WTC11 (cell line): ENCODE measurements around the gene RHBDL1. TPM values are rescaled to one million over a fixed set of nuclear protein-coding genes. Genes with fewer than 3 reads are reported as not detected.

Experiments used
- ATAC-seq: fragments of 200-7000 bp; cut with Tn5 transposase; 2 replicates; pipeline ENCODE4 v1.10.0; 2021; ENCODE audit warnings: mild to moderate bottlenecking, moderate library complexity
- CTCF ChIA-PET: fragments of 300-600 bp; sonication (Branson Sonifier 250); formaldehyde crosslinking; loops from one replicate; lab custom pipeline; 2021; ENCODE audit warnings: antibody characterized with exemption; lab: Charles Lee
- POLR2A ChIA-PET: fragments of 350-600 bp; sonication (Branson Sonifier 250); formaldehyde crosslinking; loops from one replicate; lab custom pipeline; 2021; ENCODE audit warnings: antibody characterized with exemption; lab: Charles Lee
- DNase-seq: peaks from one replicate; pipeline ENCODE4 v3.0.0; 2021; ENCODE audit warnings: low spot score
- H3K27ac Mint-ChIP-seq: 2 replicates; pipeline ENCODE4 v1.8.0; 2021; ENCODE audit warnings: mixed read lengths
- H3K27me3 Mint-ChIP-seq: 2 replicates; pipeline ENCODE4 v1.8.0; 2021; ENCODE audit warnings: low read depth, mild to moderate bottlenecking, moderate library complexity, mixed read lengths
- H3K36me3 Mint-ChIP-seq: 2 replicates; pipeline ENCODE4 v1.8.0; 2021; ENCODE audit warnings: mixed read lengths
- H3K4me1 Mint-ChIP-seq: 2 replicates; pipeline ENCODE4 v1.8.0; 2022; ENCODE audit warnings: mixed read lengths
- H3K4me3 Mint-ChIP-seq: 2 replicates; pipeline ENCODE4 v1.8.0; 2021; ENCODE audit warnings: mild to moderate bottlenecking, moderate library complexity, mixed read lengths
- H3K9me3 Mint-ChIP-seq: 2 replicates; pipeline ENCODE4 v1.8.0; 2021; ENCODE audit warnings: mixed read lengths
- ATF1 ChIP-seq: sonication (generic); formaldehyde crosslinking; IDR thresholded peaks from 2 replicates; pipeline ENCODE4 v1.8.1; 2023; ENCODE audit warnings: mild to moderate bottlenecking, moderate library complexity, missing genetic modification reagents
- E2F5 ChIP-seq: sonication (generic); formaldehyde crosslinking; IDR thresholded peaks from 2 replicates; pipeline ENCODE4 v1.8.1; 2022; ENCODE audit warnings: mild to moderate bottlenecking, moderate library complexity, missing genetic modification reagents
- EMX1 ChIP-seq: fragments of 250-450 bp; sonication (Bioruptor Pico); IDR thresholded peaks from 2 replicates; pipeline ENCODE4 v1.8.0; 2021; ENCODE audit warnings: mild to moderate bottlenecking
- HMGA2 ChIP-seq: fragments of 250-450 bp; sonication (Bioruptor Pico); IDR thresholded peaks from 2 replicates; pipeline ENCODE4 v1.4.0; 2021; ENCODE audit warnings: mild to moderate bottlenecking, moderate library complexity
- IRF1 ChIP-seq: sonication (generic); formaldehyde crosslinking; IDR thresholded peaks from 2 replicates; pipeline ENCODE4 v1.8.0; 2023; ENCODE audit warnings: missing genetic modification reagents
- JAZF1 ChIP-seq: fragments of 250-450 bp; sonication (Bioruptor Pico); IDR thresholded peaks from 2 replicates; pipeline ENCODE4 v1.9.0; 2021; ENCODE audit warnings: moderate library complexity, mild to moderate bottlenecking, inconsistent platforms
- MAX ChIP-seq: sonication (generic); formaldehyde crosslinking; IDR thresholded peaks from 2 replicates; pipeline ENCODE4 v1.8.0; 2022; ENCODE audit warnings: mild to moderate bottlenecking, missing genetic modification reagents
- MXD4 ChIP-seq: fragments of 250-450 bp; sonication (Bioruptor Pico); IDR thresholded peaks from 2 replicates; pipeline ENCODE4 v1.8.0; 2021; ENCODE audit warnings: mild to moderate bottlenecking, moderate library complexity, borderline replicate concordance
- MYBL2 ChIP-seq: sonication (generic); formaldehyde crosslinking; IDR thresholded peaks from 2 replicates; pipeline ENCODE4 v1.8.1; 2023; ENCODE audit warnings: mild to moderate bottlenecking, moderate library complexity, missing genetic modification reagents
- NFATC4 ChIP-seq: fragments of 250-450 bp; sonication (Bioruptor Pico); IDR thresholded peaks from 2 replicates; pipeline ENCODE4 v1.9.0; 2021; ENCODE audit warnings: mild to moderate bottlenecking
- NFYB ChIP-seq: sonication (generic); formaldehyde crosslinking; conservative IDR thresholded peaks from 2 replicates; pipeline ENCODE4 v1.8.0; 2022; ENCODE audit warnings: low read depth, missing genetic modification reagents
- NR3C1 ChIP-seq: sonication (generic); formaldehyde crosslinking; conservative IDR thresholded peaks from 2 replicates; pipeline ENCODE4 v1.8.1; 2023; ENCODE audit warnings: low read depth, mild to moderate bottlenecking, missing genetic modification reagents
- OVOL2 ChIP-seq: fragments of 250-450 bp; sonication (Bioruptor Pico); IDR thresholded peaks from 2 replicates; pipeline ENCODE4 v1.9.0; 2021; ENCODE audit warnings: mild to moderate bottlenecking, borderline replicate concordance
- RELA ChIP-seq: sonication (generic); formaldehyde crosslinking; IDR thresholded peaks from 2 replicates; pipeline ENCODE4 v1.8.1; 2022; ENCODE audit warnings: missing genetic modification reagents, mild to moderate bottlenecking, borderline replicate concordance
- SOX15 ChIP-seq: fragments of 250-450 bp; sonication (Bioruptor Pico); IDR thresholded peaks from 2 replicates; pipeline ENCODE4 v1.9.0; 2021; ENCODE audit warnings: mild to moderate bottlenecking
- TCF7 ChIP-seq: sonication (generic); formaldehyde crosslinking; IDR thresholded peaks from 2 replicates; pipeline ENCODE4 v1.8.0; 2022; ENCODE audit warnings: mild to moderate bottlenecking, low read depth, missing genetic modification reagents, moderate library complexity
- ZBTB43 ChIP-seq: sonication (generic); formaldehyde crosslinking; IDR thresholded peaks from 2 replicates; pipeline ENCODE4 v1.8.1; 2023; ENCODE audit warnings: mild to moderate bottlenecking, missing genetic modification reagents
- ZMAT4 ChIP-seq: fragments of 250-450 bp; sonication (Bioruptor Pico); IDR thresholded peaks from 2 replicates; pipeline ENCODE4 v1.9.0; 2021; ENCODE audit warnings: mild to moderate bottlenecking
- ZNF317 ChIP-seq: sonication (generic); formaldehyde crosslinking; IDR thresholded peaks from 2 replicates; pipeline ENCODE4 v1.8.1; 2023; ENCODE audit warnings: low read depth, mild to moderate bottlenecking, moderate library complexity, missing genetic modification reagents, borderline replicate concordance
- ZNF416 ChIP-seq: fragments of 250-450 bp; sonication (Bioruptor Pico); IDR thresholded peaks from 2 replicates; pipeline ENCODE4 v1.9.0; 2021; ENCODE audit warnings: mild to moderate bottlenecking, inconsistent platforms
- ZSCAN18 ChIP-seq: fragments of 250-450 bp; sonication (Bioruptor Pico); IDR thresholded peaks from 2 replicates; pipeline ENCODE4 v2.1.2; 2022; ENCODE audit warnings: mild to moderate bottlenecking, moderate library complexity
- total RNA-seq: library from RNA; stranded (reverse); gene quantifications from 3 replicates; pipeline ENCODE4 v1.2.3, GENCODE V29; 2021
- TF ChIP-seq, protein P1 (sequence below): sonication (generic); formaldehyde crosslinking; conservative IDR thresholded peaks from 2 replicates; pipeline ENCODE4 v1.8.1; 2023; ENCODE audit warnings: mild to moderate bottlenecking, low read depth, missing genetic modification reagents, moderate library complexity
- TF ChIP-seq, protein P2 (sequence below): fragments of 250-450 bp; sonication (Bioruptor Pico); IDR thresholded peaks from 2 replicates; pipeline ENCODE4 v1.9.0; 2021; ENCODE audit warnings: moderate library complexity, mild to moderate bottlenecking, inconsistent platforms, borderline replicate concordance
- TF ChIP-seq, protein P3 (sequence below): sonication (generic); formaldehyde crosslinking; IDR thresholded peaks from 2 replicates; pipeline ENCODE4 v1.8.0; 2022; ENCODE audit warnings: mild to moderate bottlenecking, missing genetic modification reagents
- TF ChIP-seq, protein P4 (sequence below): fragments of 250-450 bp; sonication (Bioruptor Pico); conservative IDR thresholded peaks from 2 replicates; pipeline ENCODE4 v1.9.0; 2021; ENCODE audit warnings: mild to moderate bottlenecking

RHBDL1 gene
- total RNA-seq, 1 experiment from 2014 or later: 8.2 TPM

GRCh38 chr16:682493-683395 is 7.3 kb downstream of the RHBDL1 start:
- ChIA-PET CTCF (interaction anchor here (1.1 to 1.4 kb wide), 3 partner anchors 15 to 58 kb away, joined by 3 read pairs; partner anchors contain the start of genes CIAO3 and RHOT2), POLR2A (interaction anchor here (1.1 kb wide), 1 partner anchor 11 kb away, joined by 4 read pairs; no protein-coding TSS in a partner anchor)
- Mint-ChIP-seq H3K4me1 (peaks cover 19% of the 10 kb centered on the region), H3K4me3 (peak overlapping the region; percentile 76), H3K27ac (0 out of 2 replicates have a peak overlapping the region, but pooled peaks have one; percentile 49), H3K27me3 (no peaks in the 10 kb centered on the region), H3K9me3 (no peaks in the 10 kb centered on the region), H3K36me3 (peaks cover 25% of the 10 kb centered on the region)
- DNase-seq (no peak), ATAC-seq (no peak)
- TF ChIP-seq E2F5 (CRISPR knock-in tag) (no peak), ZMAT4 (CRISPR knock-in tag) (no peak), EMX1 (CRISPR knock-in tag) (no peak), ZNF317 (no peak), RELA (CRISPR knock-in tag) (no peak), TCF7 (CRISPR knock-in tag) (no peak), ZNF416 (CRISPR knock-in tag) (no peak), NFYB (CRISPR knock-in tag) (no peak), MXD4 (CRISPR knock-in tag) (no peak), MAX (no peak), ATF1 (CRISPR knock-in tag) (no peak), ZSCAN18 (CRISPR knock-in tag) (no peak), SOX15 (no peak), OVOL2 (no peak), MYBL2 (CRISPR knock-in tag) (no peak), IRF1 (CRISPR knock-in tag) (no peak), HMGA2 (CRISPR knock-in tag) (no peak; the same call in 1 of the 2 replicates), NR3C1 (CRISPR knock-in tag) (no peak), NFATC4 (CRISPR knock-in tag) (0 out of 2 replicates have a peak, but pooled peaks have one; percentile 58), JAZF1 (CRISPR knock-in tag) (no peak), ZBTB43 (CRISPR knock-in tag) (no peak)
- TF ChIP-seq, protein P1, sequence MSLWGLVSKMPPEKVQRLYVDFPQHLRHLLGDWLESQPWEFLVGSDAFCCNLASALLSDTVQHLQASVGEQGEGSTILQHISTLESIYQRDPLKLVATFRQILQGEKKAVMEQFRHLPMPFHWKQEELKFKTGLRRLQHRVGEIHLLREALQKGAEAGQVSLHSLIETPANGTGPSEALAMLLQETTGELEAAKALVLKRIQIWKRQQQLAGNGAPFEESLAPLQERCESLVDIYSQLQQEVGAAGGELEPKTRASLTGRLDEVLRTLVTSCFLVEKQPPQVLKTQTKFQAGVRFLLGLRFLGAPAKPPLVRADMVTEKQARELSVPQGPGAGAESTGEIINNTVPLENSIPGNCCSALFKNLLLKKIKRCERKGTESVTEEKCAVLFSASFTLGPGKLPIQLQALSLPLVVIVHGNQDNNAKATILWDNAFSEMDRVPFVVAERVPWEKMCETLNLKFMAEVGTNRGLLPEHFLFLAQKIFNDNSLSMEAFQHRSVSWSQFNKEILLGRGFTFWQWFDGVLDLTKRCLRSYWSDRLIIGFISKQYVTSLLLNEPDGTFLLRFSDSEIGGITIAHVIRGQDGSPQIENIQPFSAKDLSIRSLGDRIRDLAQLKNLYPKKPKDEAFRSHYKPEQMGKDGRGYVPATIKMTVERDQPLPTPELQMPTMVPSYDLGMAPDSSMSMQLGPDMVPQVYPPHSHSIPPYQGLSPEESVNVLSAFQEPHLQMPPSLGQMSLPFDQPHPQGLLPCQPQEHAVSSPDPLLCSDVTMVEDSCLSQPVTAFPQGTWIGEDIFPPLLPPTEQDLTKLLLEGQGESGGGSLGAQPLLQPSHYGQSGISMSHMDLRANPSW: no peak
- TF ChIP-seq, protein P2, sequence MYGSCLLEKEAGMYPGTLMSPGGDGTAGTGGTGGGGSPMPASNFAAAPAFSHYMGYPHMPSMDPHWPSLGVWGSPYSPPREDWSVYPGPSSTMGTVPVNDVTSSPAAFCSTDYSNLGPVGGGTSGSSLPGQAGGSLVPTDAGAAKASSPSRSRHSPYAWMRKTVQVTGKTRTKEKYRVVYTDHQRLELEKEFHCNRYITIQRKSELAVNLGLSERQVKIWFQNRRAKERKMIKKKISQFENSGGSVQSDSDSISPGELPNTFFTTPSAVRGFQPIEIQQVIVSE (CRISPR knock-in tag): no peak
- TF ChIP-seq, protein P3, sequence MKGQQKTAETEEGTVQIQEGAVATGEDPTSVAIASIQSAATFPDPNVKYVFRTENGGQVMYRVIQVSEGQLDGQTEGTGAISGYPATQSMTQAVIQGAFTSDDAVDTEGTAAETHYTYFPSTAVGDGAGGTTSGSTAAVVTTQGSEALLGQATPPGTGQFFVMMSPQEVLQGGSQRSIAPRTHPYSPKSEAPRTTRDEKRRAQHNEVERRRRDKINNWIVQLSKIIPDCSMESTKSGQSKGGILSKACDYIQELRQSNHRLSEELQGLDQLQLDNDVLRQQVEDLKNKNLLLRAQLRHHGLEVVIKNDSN (CRISPR knock-in tag): 0 out of 2 replicates have a peak, but pooled peaks have one; percentile 1
- TF ChIP-seq, protein P4, sequence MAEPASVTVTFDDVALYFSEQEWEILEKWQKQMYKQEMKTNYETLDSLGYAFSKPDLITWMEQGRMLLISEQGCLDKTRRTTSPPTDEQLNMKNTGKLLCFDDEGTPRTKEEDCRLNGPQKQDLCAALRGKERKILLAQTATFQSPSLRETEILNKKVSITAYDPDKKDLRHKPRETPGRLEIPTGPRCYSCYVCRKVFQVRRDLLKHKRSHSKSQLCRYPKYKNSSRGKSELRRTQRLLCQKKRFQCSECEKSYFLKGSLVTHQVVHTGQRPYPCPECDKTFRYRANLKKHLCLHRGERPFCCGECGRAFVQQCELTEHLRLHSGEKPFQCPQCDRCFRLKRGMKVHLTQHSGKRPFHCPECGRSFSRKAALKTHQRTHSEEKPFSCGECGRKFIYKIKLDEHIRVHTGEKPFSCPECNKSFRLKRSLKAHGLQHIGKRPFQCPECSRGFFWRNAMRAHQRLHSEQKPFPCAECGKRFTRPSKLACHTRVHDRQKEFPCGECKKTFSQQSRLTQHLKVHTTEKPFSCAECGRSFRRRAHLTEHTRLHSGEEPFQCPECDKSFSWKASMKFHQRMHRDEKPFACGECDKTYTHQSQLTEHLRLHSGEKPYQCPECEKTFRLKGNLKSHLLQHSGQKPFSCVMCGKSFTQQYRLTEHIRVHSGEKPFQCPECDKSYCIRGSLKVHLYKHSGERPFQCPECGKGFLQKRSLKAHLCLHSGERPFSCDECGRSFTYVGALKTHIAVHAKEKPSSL (CRISPR knock-in tag): no peak
